ENCODE data around the gene SLC22A31.
A peak's percentile ranks its signal among the peaks of the same experiment; 100 is the strongest.
"Not testable (repeated sequence)": the region's sequence is repeated elsewhere in the genome, so short reads cannot be mapped to it uniquely, and the experiment has no call there.

SLC22A31 gene

DNA sequence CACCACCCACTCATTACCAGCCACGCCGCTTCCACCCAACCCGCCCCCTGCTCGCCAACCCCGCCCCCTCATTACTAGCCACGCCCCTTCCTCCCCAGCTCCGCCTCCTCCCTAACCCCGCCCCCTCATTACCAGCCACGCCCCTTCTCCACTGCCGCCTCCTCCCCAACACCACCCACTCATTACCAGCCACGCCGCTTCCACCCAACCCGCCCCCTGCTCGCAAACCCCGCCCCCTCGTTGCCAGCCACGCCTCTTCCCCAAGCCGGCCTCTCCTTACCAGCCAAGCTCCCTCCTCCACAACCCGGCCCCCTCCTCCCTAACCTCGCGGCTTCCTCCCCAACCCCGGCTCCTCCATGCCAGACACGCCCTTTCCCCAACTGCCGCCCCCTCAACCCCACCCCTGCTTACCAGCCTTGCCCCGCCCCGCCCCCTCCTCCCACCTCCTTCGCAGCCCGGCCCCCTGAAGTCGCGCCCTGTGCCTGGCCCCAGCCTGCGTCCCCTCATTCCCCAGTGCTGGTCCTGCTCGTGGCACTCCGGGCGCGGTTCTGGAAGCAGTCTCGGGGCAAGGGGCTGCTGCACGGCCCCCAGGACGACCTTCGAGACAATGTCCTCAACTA lies 7.3 kb downstream of the SLC22A31 start:
- peak; percentile 86 for DNase-seq

DNA sequence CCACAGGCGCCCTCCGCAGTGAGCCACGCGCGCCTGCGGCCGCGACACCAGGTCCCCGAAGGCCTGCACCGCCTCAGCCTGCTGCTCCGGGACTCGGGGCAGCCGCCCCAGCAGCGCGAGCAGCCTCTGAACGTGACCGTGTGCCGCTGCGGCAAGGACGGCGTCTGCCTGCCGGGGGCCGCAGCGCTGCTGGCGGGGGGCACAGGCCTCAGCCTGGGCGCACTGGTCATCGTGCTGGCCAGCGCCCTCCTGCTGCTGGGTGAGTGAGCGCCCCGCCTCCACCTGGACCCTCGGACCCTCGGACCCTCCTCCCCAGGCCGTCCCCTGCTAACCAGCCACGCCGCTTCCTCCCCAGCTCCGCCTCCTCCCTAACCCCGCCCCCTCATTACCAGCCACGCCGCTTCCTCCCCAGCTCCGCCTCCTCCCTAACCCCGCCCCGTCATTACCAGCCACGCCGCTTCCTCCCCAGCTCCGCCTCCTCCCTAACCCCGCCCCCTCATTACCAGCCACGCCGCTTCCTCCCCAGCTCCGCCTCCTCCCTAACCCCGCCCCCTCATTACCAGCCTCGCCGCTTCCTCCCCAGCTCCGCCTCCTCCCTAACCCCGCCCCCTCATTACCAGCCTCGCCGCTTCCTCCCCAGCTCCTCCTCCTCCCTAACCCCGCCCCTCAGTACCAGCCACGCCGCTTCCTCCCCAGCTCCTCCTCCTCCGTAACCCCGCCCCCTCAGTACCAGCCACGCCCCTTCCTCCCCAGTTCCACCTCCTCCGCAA lies 8.0 kb downstream of the SLC22A31 start:
- peak; percentile 91 for DNase-seq

- DNase-seq: no peak
Observed at GRCh38 chr16:89191901-89192185, 8.5 kb downstream of the SLC22A31 start.

GRCh38 chr16:89191033-89191900 lies 9.1 kb downstream of the SLC22A31 start:
- no peak for DNase-seq

GRCh38 chr16:89190150-89190958 lies 10.0 kb downstream of the SLC22A31 start:
- DNase-seq: no peak

DNA sequence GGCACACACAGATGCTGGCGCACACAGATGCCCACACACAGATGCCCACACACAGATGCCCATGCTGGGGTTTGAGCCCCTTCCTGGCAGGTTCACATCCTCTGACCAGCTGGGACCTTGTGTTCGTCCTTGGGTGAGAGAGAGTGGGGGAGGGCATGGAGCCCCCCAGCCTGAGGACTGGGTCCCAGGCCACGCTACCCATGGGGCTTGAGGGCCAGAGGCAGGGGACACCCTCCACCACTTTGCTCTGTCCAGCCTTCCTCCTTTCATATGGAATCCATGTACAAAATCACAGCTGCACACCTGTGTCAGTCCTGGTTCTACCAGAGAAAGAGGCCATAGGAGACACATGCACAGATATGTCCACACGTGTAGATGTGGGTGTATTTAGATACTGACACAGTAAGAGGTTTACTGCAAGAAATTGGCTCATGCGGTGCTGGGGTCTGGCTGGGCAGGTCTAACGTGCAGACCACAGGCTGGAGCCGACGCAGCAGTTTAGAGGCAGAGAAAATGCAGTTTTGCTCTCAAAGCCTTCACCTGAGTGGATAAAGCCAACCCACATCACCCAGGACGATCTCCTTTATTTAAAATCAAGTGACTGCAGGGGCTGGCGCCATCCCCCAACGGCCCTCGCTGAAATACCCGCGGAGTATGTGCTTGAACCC lies 10.8 kb downstream of the SLC22A31 start:
- DNase-seq: no peak

- DNase-seq: not testable (repeated sequence)
Observed at GRCh38 chr16:89188471-89189357, 11.6 kb downstream of the SLC22A31 start.

DNA sequence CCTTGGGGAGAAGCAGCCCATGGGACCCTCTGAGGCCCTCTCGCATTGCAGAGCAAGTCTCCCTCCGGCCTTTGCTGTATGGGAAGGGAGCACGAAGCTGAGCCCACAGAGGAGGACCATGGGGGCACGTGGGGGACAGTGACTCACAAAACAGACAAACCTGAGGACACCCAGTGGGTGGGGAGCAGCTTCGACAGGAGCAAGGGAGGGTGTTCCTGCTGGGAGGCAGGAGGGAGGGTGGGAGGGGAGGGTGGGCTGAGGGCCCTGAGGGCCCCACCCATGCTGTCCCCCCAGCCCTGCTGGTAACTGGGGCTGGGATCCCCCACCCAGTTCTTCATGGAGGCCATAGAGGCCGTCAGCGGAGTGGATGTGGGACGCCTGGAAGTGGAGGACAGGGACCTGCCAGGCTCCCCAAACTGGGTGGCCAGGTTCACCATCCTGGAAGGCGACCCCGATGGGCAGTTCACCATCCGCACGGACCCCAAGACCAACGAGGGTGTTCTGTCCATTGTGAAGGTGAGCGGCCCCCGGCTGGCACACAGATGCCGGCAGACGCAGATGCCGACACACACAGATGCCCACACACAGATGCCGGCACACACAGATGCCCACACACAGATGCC lies 12.5 kb downstream of the SLC22A31 start:
- DNase-seq: no peak

- DNase-seq: peak; percentile 33
Observed at GRCh38 chr16:89187032-89187769, 13.1 kb downstream of the SLC22A31 start.

- not testable (repeated sequence) for DNase-seq
Observed at GRCh38 chr16:89186593-89187031, 13.7 kb downstream of the SLC22A31 start.

DNA sequence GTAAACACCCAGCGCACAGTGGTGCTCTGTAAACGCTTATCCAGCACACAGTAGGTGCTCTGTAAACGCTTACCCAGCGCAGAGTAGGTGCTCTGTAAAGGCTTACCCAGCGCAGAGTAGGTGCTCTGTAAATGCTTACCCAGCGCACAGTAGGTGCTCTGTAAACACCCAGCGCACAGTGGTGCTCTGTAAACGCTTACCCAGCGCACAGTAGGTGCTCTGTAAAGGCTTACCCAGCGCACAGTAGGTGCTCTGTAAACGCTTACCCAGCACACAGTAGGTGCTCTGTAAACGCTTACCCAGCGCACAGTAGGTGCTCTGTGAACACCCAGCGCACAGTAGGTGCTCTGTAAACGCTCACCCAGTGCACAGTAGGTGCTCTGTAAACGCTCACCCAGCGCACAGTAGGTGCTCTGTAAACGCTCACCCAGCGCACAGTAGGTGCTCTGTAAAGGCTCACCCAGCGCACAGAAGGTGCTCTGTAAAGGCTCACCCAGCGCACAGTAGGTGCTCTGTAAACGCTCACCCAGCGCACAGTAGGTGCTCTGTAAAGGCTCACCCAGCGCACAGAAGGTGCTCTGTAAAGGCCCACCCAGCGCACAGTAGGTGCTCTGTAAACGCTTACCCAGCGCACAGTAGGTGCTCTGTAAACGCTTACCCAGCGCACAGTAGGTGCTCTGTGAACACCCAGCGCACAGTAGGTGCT lies 14.3 kb downstream of the SLC22A31 start:
- DNase-seq: not testable (repeated sequence)

GRCh38 chr16:89184933-89185794 lies 15.2 kb downstream of the SLC22A31 start:
- no peak for DNase-seq

DNA sequence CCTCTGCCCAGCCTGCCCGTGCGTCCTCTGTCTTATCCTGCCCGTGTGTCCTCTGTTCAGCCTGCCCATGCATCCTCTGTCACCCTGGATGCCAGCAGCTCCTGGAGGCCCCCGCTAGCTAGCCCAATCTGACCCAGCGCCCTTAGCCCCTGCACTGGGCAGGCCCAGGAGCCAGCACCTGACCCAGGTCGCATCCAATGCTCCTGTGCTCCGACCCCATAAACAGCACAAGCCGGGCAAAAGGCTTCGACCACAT lies 15.7 kb downstream of the SLC22A31 start:
- no peak for DNase-seq

DNA sequence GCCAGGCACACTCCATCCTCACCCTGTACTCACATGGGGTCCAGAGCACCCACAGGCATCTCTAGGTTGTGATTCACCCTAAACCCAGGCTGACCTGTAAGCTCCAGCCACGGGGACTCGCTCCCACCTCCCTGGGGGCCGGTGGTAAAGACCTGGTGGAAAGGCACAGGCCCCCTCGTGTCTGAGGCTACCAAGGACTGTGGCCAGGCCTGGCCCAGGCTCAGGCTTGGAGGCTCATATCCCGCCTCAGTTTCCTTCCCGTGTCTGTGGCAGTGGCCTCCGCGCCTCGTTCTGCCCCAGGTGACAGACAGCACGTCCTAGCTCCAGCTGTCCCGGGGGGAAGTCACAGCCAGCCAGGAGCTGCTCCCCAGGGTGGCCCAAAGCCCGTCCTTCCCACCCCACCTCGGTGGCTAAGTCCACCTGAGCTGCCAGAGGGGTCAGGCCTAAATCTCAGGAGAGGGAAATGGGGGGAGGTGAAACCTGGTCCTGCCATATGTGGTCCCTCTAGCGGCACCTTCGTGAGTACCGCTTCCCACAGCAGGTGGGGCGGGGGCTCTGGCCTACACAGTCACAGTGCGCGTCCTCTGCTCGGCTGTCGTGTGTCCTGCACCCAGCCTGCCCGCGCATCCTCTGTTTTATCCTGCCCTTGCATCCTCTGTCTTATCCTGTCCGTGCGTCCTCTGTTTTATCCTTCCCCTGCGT lies 16.2 kb downstream of the SLC22A31 start:
- no peak for DNase-seq

GRCh38 chr16:89183463-89183862 lies 16.9 kb downstream of the SLC22A31 start:
- DNase-seq: no peak

- DNase-seq: no peak
Observed at GRCh38 chr16:89179656-89180315, 20.6 kb downstream of the SLC22A31 start.

GRCh38 chr16:89179148-89179484 lies 21.2 kb downstream of the SLC22A31 start:
- DNase-seq: no peak

Data from fibroblast of skin of abdomen (primary cell).